ENCODE data around the gene ERC2.

DNA sequence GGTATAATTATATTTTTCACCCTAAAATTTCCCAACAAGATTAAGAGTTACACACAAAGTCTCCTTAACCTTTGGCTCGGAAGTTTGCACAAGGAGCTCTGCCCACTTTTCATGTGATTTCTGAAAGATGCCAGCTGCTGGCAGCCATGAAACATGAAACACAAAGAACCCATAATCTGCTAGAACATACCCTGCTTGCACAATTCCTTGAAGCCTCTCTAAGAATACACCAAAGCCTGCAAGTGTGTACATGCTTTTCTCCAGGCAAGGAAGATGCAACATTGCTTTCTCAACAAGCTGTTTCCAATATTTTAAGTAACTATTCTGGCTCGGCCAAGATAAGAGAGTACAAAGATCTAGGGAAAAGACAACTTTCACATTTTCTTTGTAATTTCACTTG lies 799.1 kb downstream of the ERC2 start:
- TF ChIP-seq, protein P1, sequence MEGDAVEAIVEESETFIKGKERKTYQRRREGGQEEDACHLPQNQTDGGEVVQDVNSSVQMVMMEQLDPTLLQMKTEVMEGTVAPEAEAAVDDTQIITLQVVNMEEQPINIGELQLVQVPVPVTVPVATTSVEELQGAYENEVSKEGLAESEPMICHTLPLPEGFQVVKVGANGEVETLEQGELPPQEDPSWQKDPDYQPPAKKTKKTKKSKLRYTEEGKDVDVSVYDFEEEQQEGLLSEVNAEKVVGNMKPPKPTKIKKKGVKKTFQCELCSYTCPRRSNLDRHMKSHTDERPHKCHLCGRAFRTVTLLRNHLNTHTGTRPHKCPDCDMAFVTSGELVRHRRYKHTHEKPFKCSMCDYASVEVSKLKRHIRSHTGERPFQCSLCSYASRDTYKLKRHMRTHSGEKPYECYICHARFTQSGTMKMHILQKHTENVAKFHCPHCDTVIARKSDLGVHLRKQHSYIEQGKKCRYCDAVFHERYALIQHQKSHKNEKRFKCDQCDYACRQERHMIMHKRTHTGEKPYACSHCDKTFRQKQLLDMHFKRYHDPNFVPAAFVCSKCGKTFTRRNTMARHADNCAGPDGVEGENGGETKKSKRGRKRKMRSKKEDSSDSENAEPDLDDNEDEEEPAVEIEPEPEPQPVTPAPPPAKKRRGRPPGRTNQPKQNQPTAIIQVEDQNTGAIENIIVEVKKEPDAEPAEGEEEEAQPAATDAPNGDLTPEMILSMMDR (IDR thresholded peaks at IDR 0.05; ENCODE audit: insufficient read depth, low read length, poor library complexity, severe bottlenecking), result no peak
- no peak for TF ChIP-seq EZH2phosphoT487 (conservative IDR thresholded peaks at IDR 0.05; ENCODE audit: low read length)

Data from SU-DHL-6 (cell line).